CD4-positive, CD25-positive, alpha-beta regulatory T cell (primary cell): ENCODE results near the gene CNOT1. TPM values are rescaled to one million over a fixed set of nuclear protein-coding genes. Genes with fewer than 3 reads are reported as not detected.
A peak's percentile ranks its signal among the peaks of the same experiment; 100 is the strongest.

ENCODE experiments used
- ATAC-seq, 2 donors: fragments of 150-1000 bp; cut with Tn5 transposase; one replicate each; pipeline ENCODE4 v1.10.0; 2021; ENCODE audit warnings: low read depth in 2 of 2, moderate number of reproducible peaks in 2 of 2, moderate library complexity in 1 of 2
- DNase-seq, 3 donors: peaks; one replicate each; pipeline versions ENCODE4 v3.0.0 to v3.0.0-alpha.2; 2012 to 2022; ENCODE audit warnings: mixed read lengths in 1 of 3
- H3K27ac ChIP-seq: one replicate; pipeline ENCODE4 v1.7.0; 2013; ENCODE audit warnings: mild to moderate bottlenecking, low read length; ENCODE audit not compliant: insufficient read depth, poor library complexity, severe bottlenecking
- H3K27me3 ChIP-seq: one replicate; pipeline ENCODE4 v1.7.0; 2013; ENCODE audit warnings: low read length; ENCODE audit not compliant: control insufficient read depth, insufficient read depth
- H3K36me3 ChIP-seq: one replicate; pipeline ENCODE4 v1.7.0; 2013; ENCODE audit warnings: mild to moderate bottlenecking, low read length, moderate library complexity; ENCODE audit not compliant: control insufficient read depth, insufficient read depth
- H3K4me1 ChIP-seq: 2 replicates; pipeline ENCODE4 v1.7.0; 2013; ENCODE audit warnings: mild to moderate bottlenecking, low read length; ENCODE audit not compliant: insufficient read depth, control insufficient read depth, poor library complexity, severe bottlenecking
- H3K4me3 ChIP-seq: one replicate; pipeline ENCODE4 v1.7.0; 2013; ENCODE audit warnings: low read depth, mild to moderate bottlenecking, low read length, moderate library complexity
- H3K9me3 ChIP-seq, 2 experiments: 1 replicate in 1 of 2; 2 replicates in 1 of 2; pipeline ENCODE4 v1.7.0; 2013; ENCODE audit warnings: low read length in 2 of 2, mild to moderate bottlenecking in 1 of 2, moderate library complexity in 1 of 2; ENCODE audit not compliant: control insufficient read depth in 2 of 2
- H3K27ac Mint-ChIP-seq, 3 donors: one replicate each; pipeline ENCODE4 v1.8.0; 2020 to 2022; ENCODE audit warnings: mild to moderate bottlenecking in 3 of 3, mixed read lengths in 3 of 3, moderate library complexity in 2 of 3
- H3K27me3 Mint-ChIP-seq: one replicate; pipeline ENCODE4 v1.8.0; 2022; ENCODE audit warnings: mild to moderate bottlenecking, mixed read lengths
- H3K36me3 Mint-ChIP-seq: one replicate; pipeline ENCODE4 v1.8.0; 2020; ENCODE audit warnings: mixed read lengths
- H3K4me1 Mint-ChIP-seq, 4 donors: one replicate each; pipeline ENCODE4 v1.8.0; 2020 to 2022; ENCODE audit warnings: mixed read lengths in 4 of 4, mild to moderate bottlenecking in 1 of 4
- H3K4me3 Mint-ChIP-seq, 4 donors: one replicate each; pipeline ENCODE4 v1.8.0; 2020 to 2022; ENCODE audit warnings: mild to moderate bottlenecking in 4 of 4, mixed read lengths in 4 of 4, moderate library complexity in 3 of 4
- H3K9me3 Mint-ChIP-seq, 7 donors: one replicate each; pipeline ENCODE4 v1.8.0; 2020 to 2022; ENCODE audit warnings: mixed read lengths in 7 of 7, mild to moderate bottlenecking in 3 of 7, moderate library complexity in 2 of 7
- polyA plus RNA-seq, 4 donors: library from polyadenylated mRNA; unstranded; fragments of 300-500 nt; fragmentation: Illumina TruSeq; gene quantifications; one replicate each; pipeline ENCODE4 v1.2.3, GENCODE V29; 2021
- total RNA-seq: library from RNA; stranded (reverse); gene quantifications from one replicate; pipeline ENCODE4 v1.2.3, GENCODE V29; 2022

The CNOT1 gene
- total RNA-seq (252 TPM), polyA plus RNA-seq (10 to 100 TPM; 78.7 to 93.7 (median 83.1) TPM)

- Histone ChIP-seq H3K4me1 (peaks cover 34% of the 10 kb centered on the region), H3K9me3 (no peaks in the 10 kb centered on the region), H3K4me3 (peak within 1 kb of the TSS; percentile 93), H3K27ac (peak within 1 kb of the TSS; percentile 100), H3K36me3 (no peaks in the 10 kb centered on the region), H3K27me3 (no peaks in the 10 kb centered on the region)
- peak; percentile 87 to 88 for ATAC-seq
- H3K27me3 Mint-ChIP-seq: peaks cover 7% of the 10 kb centered on the region
- peak within 1 kb of the TSS; percentile 98 to 100 (median 99) for H3K4me3 Mint-ChIP-seq
- no peaks in the 10 kb centered on the region for H3K9me3 Mint-ChIP-seq
- H3K4me1 Mint-ChIP-seq: peaks cover 7 to 37% (median 22%) of the 10 kb centered on the region in 4 donors
- peaks cover 4% of the 10 kb centered on the region for H3K36me3 Mint-ChIP-seq
- DNase-seq: peak; percentile 96 to 99 (median 99)
- H3K27ac Mint-ChIP-seq: peak within 1 kb of the TSS; percentile 99 to 100 (median 99)
Observed at GRCh38 chr16:58629733-58630640, at the start of gene CNOT1. CNOT1 (minus strand) TSS chr16:58629826; CDS start chr16:58599337, 30,489 bp downstream.

GRCh38 chr16:58678716-58679115 lies 49.1 kb upstream of the CNOT1 start:
- peak overlapping the region in 1 of 4 donors; percentile 43 for H3K4me3 Mint-ChIP-seq
- H3K9me3 Mint-ChIP-seq: no peaks in the 10 kb centered on the region
- Histone ChIP-seq H3K4me1 (peaks cover 4% of the 10 kb centered on the region), H3K27me3 (no peaks in the 10 kb centered on the region), H3K9me3 (no peaks in the 10 kb centered on the region), H3K4me3 (no peak overlapping the region), H3K36me3 (peaks cover 6% of the 10 kb centered on the region), H3K27ac (no peak overlapping the region)
- peak in 1 of 3 donors; percentile 22 for DNase-seq
- ATAC-seq: no peak
- peaks cover 10 to 15% (median 12%) of the 10 kb centered on the region in 4 donors for H3K4me1 Mint-ChIP-seq
- no peak overlapping the region for H3K27ac Mint-ChIP-seq
- H3K27me3 Mint-ChIP-seq: no peaks in the 10 kb centered on the region
- H3K36me3 Mint-ChIP-seq: peaks cover 21% of the 10 kb centered on the region

GRCh38 chr16:58678269-58678668 lies 48.6 kb upstream of the CNOT1 start:
- no peaks in the 10 kb centered on the region for H3K27me3 Mint-ChIP-seq
- H3K9me3 ChIP-seq: no peaks in the 10 kb centered on the region
- H3K9me3 Mint-ChIP-seq: no peaks in the 10 kb centered on the region
- H3K4me1 ChIP-seq: no peaks in the 10 kb centered on the region
- no peaks in the 10 kb centered on the region for H3K27me3 ChIP-seq
- H3K4me3 Mint-ChIP-seq: no peak overlapping the region
- no peak for DNase-seq
- peaks cover 5 to 10% (median 8%) of the 10 kb centered on the region in 4 donors for H3K4me1 Mint-ChIP-seq
- no peak overlapping the region for H3K4me3 ChIP-seq
- no peak for ATAC-seq
- peak overlapping the region in 1 of 3 donors; percentile 46 for H3K27ac Mint-ChIP-seq
- peaks cover 6% of the 10 kb centered on the region for H3K36me3 ChIP-seq
- H3K36me3 Mint-ChIP-seq: peaks cover 21% of the 10 kb centered on the region
- H3K27ac ChIP-seq: no peak overlapping the region

- Mint-ChIP-seq H3K9me3 (no peaks in the 10 kb centered on the region), H3K27ac (no peak overlapping the region), H3K27me3 (no peaks in the 10 kb centered on the region), H3K36me3 (peaks cover 15% of the 10 kb centered on the region), H3K4me1 (no peaks in the 10 kb centered on the region), H3K4me3 (no peak overlapping the region)
- DNase-seq: no peak
- H3K4me3 ChIP-seq: no peak overlapping the region
- no peaks in the 10 kb centered on the region for H3K36me3 ChIP-seq
- no peaks in the 10 kb centered on the region for H3K27me3 ChIP-seq
- no peaks in the 10 kb centered on the region for H3K4me1 ChIP-seq
- no peaks in the 10 kb centered on the region for H3K9me3 ChIP-seq
- ATAC-seq: no peak
- no peak overlapping the region for H3K27ac ChIP-seq
Observed at GRCh38 chr16:58670946-58671583, 41.4 kb upstream of the CNOT1 start.

- no peaks in the 10 kb centered on the region for H3K36me3 ChIP-seq
- H3K27me3 Mint-ChIP-seq: no peaks in the 10 kb centered on the region
- H3K4me1 Mint-ChIP-seq: no peaks in the 10 kb centered on the region
- H3K27ac Mint-ChIP-seq: no peak overlapping the region
- no peaks in the 10 kb centered on the region for H3K27me3 ChIP-seq
- H3K4me1 ChIP-seq: no peaks in the 10 kb centered on the region
- H3K4me3 Mint-ChIP-seq: no peak overlapping the region
- no peak for ATAC-seq
- no peaks in the 10 kb centered on the region for H3K9me3 Mint-ChIP-seq
- no peaks in the 10 kb centered on the region for H3K9me3 ChIP-seq
- DNase-seq: no peak
- no peak overlapping the region for H3K27ac ChIP-seq
- H3K36me3 Mint-ChIP-seq: peaks cover 15% of the 10 kb centered on the region
- no peak overlapping the region for H3K4me3 ChIP-seq
Observed at GRCh38 chr16:58670177-58670576, 40.6 kb upstream of the CNOT1 start.

GRCh38 chr16:58665200-58665599 lies 35.6 kb upstream of the CNOT1 start:
- no peak for ATAC-seq
- Histone ChIP-seq H3K27me3 (no peaks in the 10 kb centered on the region), H3K27ac (no peak overlapping the region), H3K4me1 (no peaks in the 10 kb centered on the region), H3K9me3 (no peaks in the 10 kb centered on the region), H3K4me3 (no peak overlapping the region), H3K36me3 (no peaks in the 10 kb centered on the region)
- Mint-ChIP-seq H3K27ac (no peak overlapping the region), H3K36me3 (peaks cover 12% of the 10 kb centered on the region), H3K4me1 (peaks cover 0 to 2% (median 0%) of the 10 kb centered on the region in 4 donors), H3K4me3 (no peak overlapping the region), H3K27me3 (no peaks in the 10 kb centered on the region), H3K9me3 (no peaks in the 10 kb centered on the region)
- DNase-seq: no peak

- H3K9me3 Mint-ChIP-seq: no peaks in the 10 kb centered on the region
- H3K27me3 ChIP-seq: no peaks in the 10 kb centered on the region
- H3K4me3 ChIP-seq: no peak overlapping the region
- peak in 2 of 3 donors; percentile 8 to 34 for DNase-seq
- H3K9me3 ChIP-seq: no peaks in the 10 kb centered on the region
- H3K4me1 Mint-ChIP-seq: peaks cover 0 to 2% (median 0%) of the 10 kb centered on the region in 4 donors
- no peak overlapping the region for H3K4me3 Mint-ChIP-seq
- H3K36me3 Mint-ChIP-seq: no peaks in the 10 kb centered on the region
- H3K4me1 ChIP-seq: no peaks in the 10 kb centered on the region
- ATAC-seq: peak; percentile 40 to 42
- no peak overlapping the region for H3K27ac ChIP-seq
- no peaks in the 10 kb centered on the region for H3K36me3 ChIP-seq
- peaks cover 4% of the 10 kb centered on the region for H3K27me3 Mint-ChIP-seq
- no peak overlapping the region for H3K27ac Mint-ChIP-seq
Observed at GRCh38 chr16:58661199-58661830, 31.7 kb upstream of the CNOT1 start.
